ENCODE measurements around the gene BEST4.
"Not testable (repeated sequence)": the region's sequence is repeated elsewhere in the genome, so short reads cannot be mapped to it uniquely, and the experiment has no call there.

BEST4 gene

DNA sequence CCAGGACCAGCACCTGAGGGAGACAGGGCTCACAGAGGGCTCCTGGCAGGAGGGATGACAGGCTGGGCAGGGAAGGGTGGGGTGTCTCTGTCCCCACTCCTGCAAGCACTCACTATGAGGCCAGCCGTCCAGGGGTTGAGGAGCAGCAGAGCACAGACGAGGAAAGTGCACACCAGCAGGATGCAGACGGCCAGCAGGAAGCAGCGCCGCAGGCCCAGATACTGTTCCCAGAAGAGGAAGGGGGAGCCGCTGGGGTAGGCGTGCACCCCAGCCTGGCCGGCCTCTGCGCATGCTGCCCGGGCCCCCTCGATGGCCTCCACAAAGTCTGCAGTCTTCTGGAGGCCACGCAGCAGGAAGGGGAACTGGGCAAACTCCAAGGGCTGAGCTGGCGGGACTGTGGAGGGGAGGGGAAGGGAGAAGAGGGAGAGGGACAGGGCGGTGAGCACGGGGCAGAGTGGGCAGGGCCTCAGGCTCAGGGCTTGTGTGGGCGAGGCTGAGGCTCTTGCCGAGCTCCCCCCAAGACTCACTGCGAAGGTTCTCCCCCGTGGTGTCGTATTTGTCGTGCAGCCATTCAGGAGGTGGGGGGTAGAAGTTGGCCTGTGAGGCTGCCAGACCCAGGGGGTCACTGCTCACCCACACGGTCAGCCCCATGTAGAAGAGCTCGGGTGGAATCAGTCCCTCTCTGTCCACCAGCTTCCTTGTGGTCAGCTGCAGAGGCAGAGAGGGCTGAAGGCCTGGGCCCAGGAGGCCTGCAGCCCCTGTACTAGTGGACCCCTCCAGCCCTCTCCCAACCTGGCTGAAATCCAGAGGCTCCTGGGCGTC, 38.6 kb upstream of the BEST4 start:
- peaks cover 2% of the 10 kb centered on the region for H3K36me3 Mint-ChIP-seq (ENCODE audit: insufficient read depth)
- no peak overlapping the region for H3K27ac Mint-ChIP-seq (ENCODE audit: low read depth)
- no peaks in the 10 kb centered on the region for H3K27me3 Mint-ChIP-seq
- H3K9me3 Mint-ChIP-seq: no peaks in the 10 kb centered on the region
- ATAC-seq (replicated peaks; ENCODE audit: extremely low read depth, poor library complexity, severe bottlenecking) (no peak), DNase-seq (ENCODE audit: low spot score in 2 of 2) (no peak)
- no peak overlapping the region for H3K4me3 Mint-ChIP-seq
- H3K4me1 Mint-ChIP-seq: peaks cover under 1% of the 10 kb centered on the region

DNA sequence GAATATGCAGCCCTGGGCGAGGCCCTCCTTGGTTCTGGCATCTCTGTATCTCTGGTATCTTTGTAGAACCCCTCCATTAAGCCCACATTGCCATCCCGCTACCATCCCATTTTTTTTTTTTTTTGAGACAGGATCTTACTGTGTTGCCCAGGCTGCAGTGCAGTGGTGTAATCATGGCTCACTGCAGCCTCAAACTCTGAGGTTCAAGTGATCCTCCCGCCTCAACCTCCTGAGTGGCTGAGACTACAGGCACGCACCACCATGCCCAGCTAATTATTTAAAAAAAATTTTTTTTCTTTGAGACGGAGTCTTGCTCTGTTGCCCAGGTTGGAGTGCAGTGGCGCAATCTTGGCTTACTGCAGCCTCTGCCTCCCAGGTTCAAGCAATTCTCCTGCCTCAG, 36.4 kb upstream of the BEST4 start:
- peaks cover 23% of the 10 kb centered on the region for H3K4me1 Mint-ChIP-seq
- H3K27me3 Mint-ChIP-seq: not testable (repeated sequence)

DNA sequence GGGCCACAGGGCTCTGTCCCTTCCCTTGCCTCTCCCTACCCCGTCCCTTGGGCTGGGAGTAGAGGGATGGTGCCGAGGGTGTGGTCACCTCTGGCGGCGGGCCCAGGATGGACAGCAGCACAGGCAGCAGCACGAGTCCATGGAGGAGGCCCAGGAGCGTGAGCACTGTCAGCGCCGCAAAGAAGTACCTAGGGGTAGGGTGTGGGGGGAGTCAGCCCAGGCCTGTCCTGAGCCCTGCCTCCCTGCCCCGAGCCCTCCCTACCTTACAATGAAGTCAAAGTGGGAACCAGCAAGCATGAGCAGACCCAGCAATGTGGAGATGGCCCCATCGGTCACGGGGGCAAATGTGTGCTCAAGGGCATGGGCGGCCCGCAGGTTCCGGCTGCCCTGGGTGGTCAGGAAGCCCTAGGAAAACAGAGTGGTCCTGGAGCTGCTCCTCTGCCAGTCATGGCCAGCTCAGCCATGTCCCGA, 35.0 kb upstream of the BEST4 start:
- no peaks in the 10 kb centered on the region for H3K9me3 Mint-ChIP-seq
- DNase-seq (ENCODE audit: low spot score in 2 of 2) (no peak), ATAC-seq (replicated peaks; ENCODE audit: extremely low read depth, poor library complexity, severe bottlenecking) (no peak)
- no peaks in the 10 kb centered on the region for H3K27me3 Mint-ChIP-seq
- H3K4me1 Mint-ChIP-seq: peaks cover 34% of the 10 kb centered on the region
- H3K36me3 Mint-ChIP-seq (ENCODE audit: insufficient read depth): peaks cover 17% of the 10 kb centered on the region
- no peak overlapping the region for H3K4me3 Mint-ChIP-seq
- H3K27ac Mint-ChIP-seq (ENCODE audit: low read depth): no peak overlapping the region

More for the DNA sequence above, 36.4 kb upstream of the BEST4 start:
- peaks cover 15% of the 10 kb centered on the region for H3K36me3 Mint-ChIP-seq (ENCODE audit: insufficient read depth)
- not testable (repeated sequence) for DNase-seq (ENCODE audit: low spot score in 2 of 2); H3K4me3 Mint-ChIP-seq; H3K27ac Mint-ChIP-seq (ENCODE audit: low read depth); H3K9me3 Mint-ChIP-seq; ATAC-seq (replicated peaks; ENCODE audit: extremely low read depth, poor library complexity, severe bottlenecking)

DNA sequence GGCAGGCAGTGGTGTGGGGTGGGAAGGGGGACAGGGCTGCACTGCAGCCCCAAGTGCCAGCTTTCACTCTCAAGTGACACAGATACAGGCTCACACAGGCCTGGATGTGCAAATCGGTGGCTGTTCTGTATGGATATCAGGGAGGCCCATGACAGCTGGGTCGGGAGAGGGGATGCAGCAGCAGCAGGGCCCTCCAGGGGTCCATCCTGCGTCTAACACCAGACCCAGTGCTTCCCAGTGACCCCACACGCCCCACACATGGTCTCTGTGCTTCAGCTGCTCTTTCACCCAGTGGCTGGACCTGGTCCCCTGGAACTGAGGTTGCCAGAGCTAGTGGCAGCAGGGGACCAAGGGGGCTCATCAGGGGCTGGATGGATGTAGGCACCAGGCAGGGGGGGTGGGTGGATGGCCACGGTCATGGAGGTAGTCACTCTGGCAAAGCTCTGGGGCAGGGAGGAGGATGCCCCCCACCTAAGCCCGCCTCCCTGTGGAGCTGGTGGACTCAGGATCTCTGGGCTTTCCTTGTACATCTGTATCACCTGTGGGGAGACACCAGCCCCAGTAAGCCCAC, 34.2 kb upstream of the BEST4 start:
- Mint-ChIP-seq H3K4me1 (peaks cover 42% of the 10 kb centered on the region), H3K36me3 (ENCODE audit: insufficient read depth) (peaks cover 17% of the 10 kb centered on the region), H3K9me3 (no peaks in the 10 kb centered on the region), H3K4me3 (no peak overlapping the region), H3K27ac (ENCODE audit: low read depth) (no peak overlapping the region), H3K27me3 (no peaks in the 10 kb centered on the region)
- DNase-seq (ENCODE audit: low spot score in 2 of 2) (no peak), ATAC-seq (replicated peaks; ENCODE audit: extremely low read depth, poor library complexity, severe bottlenecking) (no peak)

DNA sequence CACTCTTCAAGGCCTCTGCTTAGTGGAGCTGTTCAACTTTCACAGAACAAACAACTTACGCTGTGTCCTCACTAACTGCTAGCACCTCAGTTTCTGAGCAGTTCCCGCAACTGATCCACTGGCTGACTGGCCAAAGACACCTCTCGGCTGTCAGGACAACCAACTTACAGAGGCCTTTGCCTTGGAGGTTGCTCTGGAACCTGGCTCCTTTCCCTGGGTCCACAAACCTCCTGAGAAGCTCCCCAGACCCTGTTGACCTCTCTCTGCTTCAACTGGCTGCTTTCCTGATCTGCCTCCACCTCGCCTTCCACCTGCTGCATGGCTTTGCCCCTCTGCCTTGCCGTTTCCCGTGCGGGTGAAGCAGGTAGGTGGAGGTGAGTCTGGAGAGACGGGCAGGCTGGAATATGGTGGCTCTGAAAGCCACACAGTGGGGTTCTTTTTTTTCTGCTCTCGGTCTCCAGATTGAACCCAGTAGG, 33.3 kb upstream of the BEST4 start:
- Mint-ChIP-seq H3K4me3 (peak overlapping the region; percentile 92), H3K27ac (ENCODE audit: low read depth) (peak overlapping the region; percentile 100), H3K9me3 (no peaks in the 10 kb centered on the region), H3K36me3 (ENCODE audit: insufficient read depth) (peaks cover 17% of the 10 kb centered on the region), H3K27me3 (no peaks in the 10 kb centered on the region), H3K4me1 (peaks cover 43% of the 10 kb centered on the region)
- ATAC-seq (replicated peaks; ENCODE audit: extremely low read depth, poor library complexity, severe bottlenecking) (no peak), DNase-seq (ENCODE audit: low spot score in 2 of 2) (no peak)

DNA sequence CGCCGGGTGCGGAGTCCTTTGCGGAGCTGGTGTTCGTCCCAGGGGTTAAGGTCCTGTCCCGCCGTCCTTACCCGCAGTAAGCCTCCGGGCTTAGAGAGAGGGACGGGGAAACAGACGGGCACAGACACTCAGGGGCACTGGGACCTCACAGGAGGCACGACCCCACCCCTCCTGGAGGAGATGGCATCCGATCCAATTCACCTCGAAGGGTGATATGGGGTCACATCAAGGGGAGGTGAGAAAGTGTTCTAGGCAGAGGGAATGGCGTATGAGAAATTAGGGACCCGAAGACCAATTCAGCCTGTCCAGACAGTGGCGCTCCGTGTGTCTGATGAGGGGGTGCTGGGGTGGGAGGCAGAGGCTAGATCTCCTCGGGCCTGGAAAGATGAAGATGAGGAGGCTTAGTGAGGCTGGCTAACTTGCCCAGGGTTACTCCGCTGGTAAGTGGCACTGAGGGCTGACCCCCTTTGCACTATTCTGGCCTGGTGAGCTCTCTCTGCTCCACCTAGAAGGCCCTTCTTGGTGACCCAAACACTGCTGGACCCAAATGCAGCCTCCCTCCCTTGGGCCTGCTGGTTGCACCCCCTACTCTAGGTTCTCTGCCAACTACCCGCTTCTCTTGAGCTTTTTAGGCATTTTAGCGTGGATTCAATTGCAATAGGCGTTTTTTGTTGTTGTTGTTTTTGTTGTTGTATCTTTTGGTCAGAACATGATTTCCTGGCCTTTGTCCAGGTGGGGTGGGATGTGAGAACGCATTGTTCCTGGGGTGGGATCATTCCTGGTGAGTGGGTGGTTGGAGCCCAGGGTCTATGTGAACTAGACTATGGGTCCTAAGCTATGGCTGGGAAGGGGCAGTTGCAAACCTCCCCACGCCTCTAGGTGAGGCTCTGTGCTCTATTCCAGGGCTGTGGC, 32.6 kb upstream of the BEST4 start:
- H3K36me3 Mint-ChIP-seq (ENCODE audit: insufficient read depth): peaks cover 17% of the 10 kb centered on the region
- peak overlapping the region; percentile 100 for H3K27ac Mint-ChIP-seq (ENCODE audit: low read depth)
- DNase-seq (ENCODE audit: low spot score in 2 of 2) (no peak), ATAC-seq (replicated peaks; ENCODE audit: extremely low read depth, poor library complexity, severe bottlenecking) (no peak)
- H3K9me3 Mint-ChIP-seq: no peaks in the 10 kb centered on the region
- peak overlapping the region; percentile 92 for H3K4me3 Mint-ChIP-seq
- H3K4me1 Mint-ChIP-seq: peaks cover 43% of the 10 kb centered on the region
- H3K27me3 Mint-ChIP-seq: no peaks in the 10 kb centered on the region

DNA sequence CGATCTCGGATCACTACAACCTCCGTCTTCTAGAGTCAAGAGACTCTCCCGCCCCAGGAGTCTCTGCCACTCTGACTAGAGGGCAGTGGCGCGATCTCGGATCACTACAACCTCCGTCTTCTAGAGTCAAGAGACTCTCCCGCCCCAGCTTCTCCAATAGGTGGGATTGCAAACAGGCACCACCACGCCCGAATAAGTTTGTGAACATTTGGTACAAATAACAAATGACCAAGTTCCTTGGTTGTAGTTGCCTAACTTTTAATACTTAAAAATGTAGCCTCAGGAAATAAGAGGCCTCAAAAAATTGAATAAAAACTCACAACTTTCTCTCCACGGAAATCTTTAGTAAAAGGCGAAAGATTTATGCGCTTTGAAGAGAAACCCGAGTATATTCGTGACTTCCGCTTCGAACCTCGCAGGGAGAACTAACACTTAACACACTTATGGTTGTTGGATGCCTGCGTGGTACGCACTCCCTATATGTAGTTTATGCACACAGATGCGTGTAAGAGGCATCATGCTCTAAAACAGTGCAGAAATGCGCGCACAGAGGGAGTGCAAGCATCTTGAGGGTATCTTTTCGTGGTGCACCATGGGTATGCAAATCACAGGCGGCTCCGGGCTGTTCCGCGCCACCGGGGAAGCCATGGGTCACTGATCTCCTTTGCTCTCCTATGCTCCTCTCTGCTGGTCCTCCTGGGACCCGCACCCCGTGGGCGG, 31.8 kb upstream of the BEST4 start:
- H3K27me3 Mint-ChIP-seq: no peaks in the 10 kb centered on the region
- ATAC-seq (replicated peaks; ENCODE audit: extremely low read depth, poor library complexity, severe bottlenecking): peak; percentile 80
- peak; percentile 83 to 89 for DNase-seq (ENCODE audit: low spot score in 2 of 2)
- peak overlapping the region; percentile 92 for H3K4me3 Mint-ChIP-seq
- peak overlapping the region; percentile 100 for H3K27ac Mint-ChIP-seq (ENCODE audit: low read depth)
- peaks cover 50% of the 10 kb centered on the region for H3K4me1 Mint-ChIP-seq
- peaks cover 18% of the 10 kb centered on the region for H3K36me3 Mint-ChIP-seq (ENCODE audit: insufficient read depth)
- H3K9me3 Mint-ChIP-seq: no peaks in the 10 kb centered on the region

DNA sequence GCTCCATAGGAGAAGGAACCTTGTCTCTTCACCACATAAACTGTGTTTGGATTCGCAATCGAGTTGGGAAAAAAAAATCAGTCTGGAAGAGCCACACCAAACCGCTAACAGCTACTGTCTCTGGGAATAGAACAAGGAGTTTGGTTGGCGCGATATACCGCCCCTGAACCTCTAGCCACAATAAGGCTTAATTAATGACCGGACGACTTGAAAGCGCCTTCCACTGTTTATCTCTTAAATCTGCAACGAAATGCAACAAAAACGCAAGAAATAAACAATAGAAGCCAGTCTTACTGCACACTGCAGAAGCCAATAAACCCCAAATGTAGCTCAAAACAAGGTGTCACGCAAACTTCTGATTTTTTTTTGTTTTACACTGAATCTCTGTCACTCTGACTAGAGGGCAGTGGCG, 31.2 kb upstream of the BEST4 start:
- Mint-ChIP-seq H3K9me3 (no peaks in the 10 kb centered on the region), H3K27me3 (no peaks in the 10 kb centered on the region), H3K27ac (ENCODE audit: low read depth) (peak overlapping the region; percentile 100), H3K4me1 (peaks cover 54% of the 10 kb centered on the region), H3K36me3 (ENCODE audit: insufficient read depth) (peaks cover 17% of the 10 kb centered on the region), H3K4me3 (peak overlapping the region; percentile 92)
- no peak for DNase-seq (ENCODE audit: low spot score in 2 of 2)
- ATAC-seq (replicated peaks; ENCODE audit: extremely low read depth, poor library complexity, severe bottlenecking): no peak

DNA sequence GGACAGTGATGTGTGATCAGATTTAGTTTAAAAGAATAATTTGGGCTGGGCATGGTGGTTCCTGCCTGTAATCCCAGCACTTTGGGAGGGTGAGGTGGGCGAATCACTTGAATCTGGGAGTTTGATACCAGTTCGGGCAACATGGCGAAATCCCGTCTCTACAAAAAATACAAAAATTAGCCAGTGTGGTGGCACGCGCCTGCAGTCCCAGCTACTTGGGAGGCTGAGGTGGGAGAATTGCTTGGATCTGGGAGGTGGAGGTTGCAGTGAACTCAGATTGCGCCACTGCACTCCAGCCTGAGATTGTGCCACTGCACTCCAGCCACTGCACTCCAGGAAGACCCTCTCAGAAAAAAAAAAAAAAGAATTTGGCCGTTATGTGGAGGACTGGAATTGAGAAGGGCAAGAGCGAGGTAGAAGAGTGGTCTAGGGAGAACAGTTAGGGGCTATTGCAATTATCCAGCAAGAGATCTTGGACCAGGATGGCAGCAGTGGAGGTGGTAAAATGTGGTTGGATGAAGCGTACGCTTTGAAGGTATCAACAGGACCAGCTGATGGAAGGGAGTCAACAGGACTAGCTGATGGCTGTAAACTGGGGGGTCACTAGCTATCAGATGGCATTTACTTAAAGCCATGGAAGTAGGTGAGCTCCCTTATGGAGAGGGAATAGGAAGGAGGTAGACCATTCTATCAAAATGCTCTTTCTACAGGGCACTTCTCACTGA, 30.0 kb upstream of the BEST4 start:
- peaks cover 59% of the 10 kb centered on the region for H3K4me1 Mint-ChIP-seq
- peaks cover 25% of the 10 kb centered on the region for H3K36me3 Mint-ChIP-seq (ENCODE audit: insufficient read depth)
- no peak for ATAC-seq (replicated peaks; ENCODE audit: extremely low read depth, poor library complexity, severe bottlenecking)
- no peak for DNase-seq (ENCODE audit: low spot score in 2 of 2)
- no peaks in the 10 kb centered on the region for H3K9me3 Mint-ChIP-seq
- H3K4me3 Mint-ChIP-seq: peak overlapping the region; percentile 92
- no peaks in the 10 kb centered on the region for H3K27me3 Mint-ChIP-seq
- H3K27ac Mint-ChIP-seq (ENCODE audit: low read depth): peak overlapping the region; percentile 100

DNA sequence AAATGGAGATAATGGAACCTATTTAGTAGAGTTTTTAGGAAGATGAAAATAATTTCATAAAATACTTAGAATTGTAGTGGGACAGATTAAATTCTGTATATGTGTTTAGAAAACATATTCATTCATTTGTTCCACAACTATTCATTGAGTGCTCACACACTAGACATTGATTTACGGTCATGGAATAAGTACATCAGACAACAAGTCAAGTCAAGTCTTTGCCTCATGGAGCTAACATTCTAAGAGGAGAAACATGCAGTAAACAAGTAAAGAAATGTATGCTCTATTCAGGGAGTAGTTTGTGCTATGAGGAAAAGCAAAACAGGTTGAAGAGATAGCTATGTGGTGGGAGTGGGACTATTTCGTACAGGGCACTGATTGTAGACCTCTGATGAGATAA, 29.3 kb upstream of the BEST4 start:
- Mint-ChIP-seq H3K9me3 (no peaks in the 10 kb centered on the region), H3K27me3 (no peaks in the 10 kb centered on the region), H3K36me3 (ENCODE audit: insufficient read depth) (peaks cover 25% of the 10 kb centered on the region), H3K4me3 (peak overlapping the region; percentile 48), H3K27ac (ENCODE audit: low read depth) (peak overlapping the region; percentile 100), H3K4me1 (peaks cover 59% of the 10 kb centered on the region)
- DNase-seq (ENCODE audit: low spot score in 2 of 2): no peak
- ATAC-seq (replicated peaks; ENCODE audit: extremely low read depth, poor library complexity, severe bottlenecking): no peak

DNA sequence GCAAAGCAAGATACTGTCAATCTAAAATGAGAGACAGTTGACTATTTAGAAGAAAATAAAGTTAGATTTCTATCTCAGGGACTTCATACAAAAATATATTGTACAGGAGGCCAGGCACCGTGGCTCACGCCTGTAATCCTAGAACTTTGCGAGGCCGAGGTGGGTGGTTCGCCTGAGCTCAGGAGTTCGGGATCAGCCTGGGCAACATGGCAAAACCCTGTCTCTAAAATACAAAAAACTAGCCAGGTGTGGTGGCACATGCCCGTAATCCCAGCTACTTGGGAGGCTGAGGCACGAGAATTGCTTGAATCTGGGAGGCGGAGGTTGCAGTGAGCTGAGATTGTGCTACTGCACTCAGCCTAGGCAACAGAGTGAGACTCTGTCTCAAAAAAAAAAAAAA, 28.0 kb upstream of the BEST4 start:
- Mint-ChIP-seq H3K27ac (ENCODE audit: low read depth) (peak overlapping the region; percentile 100), H3K36me3 (ENCODE audit: insufficient read depth) (peaks cover 28% of the 10 kb centered on the region), H3K4me1 (peaks cover 65% of the 10 kb centered on the region)
- not testable (repeated sequence) for ATAC-seq (replicated peaks; ENCODE audit: extremely low read depth, poor library complexity, severe bottlenecking); H3K9me3 Mint-ChIP-seq; H3K27me3 Mint-ChIP-seq; DNase-seq (ENCODE audit: low spot score in 2 of 2); H3K4me3 Mint-ChIP-seq
